RPMI7951 (cell line): ENCODE data around the gene NAV3. TPM values are rescaled to one million over a fixed set of nuclear protein-coding genes. Genes with fewer than 3 reads are reported as not detected.

Source experiments
- DNase-seq: peaks from one replicate; pipeline ENCODE4 v3.0.0-alpha.2; 2012; ENCODE audit warnings: low read depth
- total RNA-seq: library from RNA; depleted of rRNA; stranded (reverse); fragments of >200 nt; shearing (Covaris generic); gene quantifications from 2 replicates; pipeline ENCODE4 v1.2.3, GENCODE V29; 2014

Gene NAV3
- total RNA-seq, 1 experiment from 2014 or later, result 21.5 TPM

- peak; percentile 90 for DNase-seq
These were observed 94.9 kb downstream of the NAV3 start for GRCh38 chr12:77925536-77926108.

DNA sequence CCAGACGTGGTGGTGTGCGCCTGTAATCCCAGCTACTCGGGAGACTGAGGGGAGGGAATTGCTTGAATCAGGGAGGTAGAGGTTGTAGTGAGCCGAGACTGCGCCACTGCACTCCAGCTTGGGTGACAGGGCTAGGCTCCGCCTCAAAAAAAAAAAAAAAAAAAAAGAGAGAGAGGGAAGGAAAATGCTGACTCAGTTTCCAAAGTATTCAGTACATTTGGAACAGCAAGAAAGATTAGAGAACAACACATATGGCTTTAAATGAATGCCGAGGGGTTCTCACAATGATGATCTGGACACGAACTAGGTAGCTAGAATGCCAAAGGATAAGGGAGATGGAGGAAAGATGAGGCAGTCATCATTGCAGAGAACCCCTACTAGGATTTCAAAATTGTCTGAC is 97.4 kb downstream of the NAV3 start:
- DNase-seq, result no peak

DNA sequence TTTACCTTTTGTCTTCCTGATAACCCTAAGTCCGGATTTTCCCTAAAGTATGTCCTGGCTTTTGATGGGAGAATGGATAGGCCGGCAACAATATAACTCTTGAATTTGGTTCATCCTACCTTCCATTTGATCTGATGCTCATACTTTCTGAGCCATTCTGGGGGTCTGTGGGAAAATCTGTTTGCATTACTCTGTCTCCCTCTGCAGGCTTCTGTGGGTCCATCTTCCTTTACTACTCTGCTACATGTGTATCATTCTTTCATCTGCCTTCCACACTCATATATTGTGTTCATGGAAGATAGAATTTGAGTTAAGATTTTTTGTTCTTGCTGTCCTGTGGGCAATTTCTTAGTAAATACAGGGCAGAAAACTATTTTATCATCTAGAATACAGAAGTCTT is 101.5 kb downstream of the NAV3 start:
- DNase-seq, result no peak

- no peak for DNase-seq
These were observed 107.6 kb downstream of the NAV3 start for GRCh38 chr12:77938301-77938700.

- DNase-seq, result peak; percentile 81
These were observed 109.3 kb downstream of the NAV3 start for GRCh38 chr12:77940011-77940423.

- peak; percentile 60 for DNase-seq
These were observed 109.9 kb downstream of the NAV3 start for GRCh38 chr12:77940567-77940966.

GRCh38 chr12:77941401-77941800 is 110.7 kb downstream of the NAV3 start:
- no peak for DNase-seq

DNA sequence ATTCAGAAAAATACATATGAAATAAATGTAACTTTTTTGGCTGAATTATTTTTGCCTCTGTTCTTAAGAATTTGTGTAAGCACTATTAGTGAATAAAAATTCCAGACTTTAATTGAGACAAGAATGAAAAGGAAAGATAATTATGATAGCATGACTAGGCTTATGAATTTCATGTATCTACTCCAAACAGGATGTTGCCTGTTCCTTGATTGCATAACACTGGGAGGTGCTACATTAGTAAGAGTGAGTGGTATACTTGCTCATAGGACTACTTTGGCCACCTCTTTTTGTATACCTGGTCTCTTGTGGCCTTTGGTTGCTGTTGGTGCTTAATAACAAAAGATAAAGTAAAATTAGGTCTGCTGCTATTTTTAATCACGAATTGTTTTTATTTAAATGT is 112.8 kb downstream of the NAV3 start:
- peak; percentile 55 for DNase-seq

DNA sequence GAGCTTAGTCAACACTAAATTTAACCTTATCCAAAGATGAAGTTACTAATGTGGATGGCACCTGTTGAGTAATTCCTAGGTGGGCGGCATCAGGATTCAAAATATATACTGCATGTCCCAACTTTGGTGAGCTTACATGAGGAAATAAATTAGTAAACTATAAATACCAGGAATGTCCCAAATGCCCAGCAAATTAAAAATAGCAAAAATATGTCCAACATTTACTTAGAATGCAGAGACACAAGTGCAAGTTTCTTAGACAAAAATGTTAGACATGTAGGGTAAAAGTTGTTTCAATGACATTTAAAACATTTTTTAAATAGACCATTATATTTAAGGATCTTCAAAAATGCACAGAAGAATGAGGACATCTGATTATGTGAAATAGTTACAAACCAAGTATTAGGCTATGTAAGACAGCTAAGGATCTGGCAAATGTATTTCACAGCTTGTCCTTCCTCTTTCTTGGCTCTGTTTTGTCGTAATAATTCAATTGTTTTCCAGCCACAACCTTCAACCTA is 115.9 kb downstream of the NAV3 start:
- DNase-seq, result no peak

DNA sequence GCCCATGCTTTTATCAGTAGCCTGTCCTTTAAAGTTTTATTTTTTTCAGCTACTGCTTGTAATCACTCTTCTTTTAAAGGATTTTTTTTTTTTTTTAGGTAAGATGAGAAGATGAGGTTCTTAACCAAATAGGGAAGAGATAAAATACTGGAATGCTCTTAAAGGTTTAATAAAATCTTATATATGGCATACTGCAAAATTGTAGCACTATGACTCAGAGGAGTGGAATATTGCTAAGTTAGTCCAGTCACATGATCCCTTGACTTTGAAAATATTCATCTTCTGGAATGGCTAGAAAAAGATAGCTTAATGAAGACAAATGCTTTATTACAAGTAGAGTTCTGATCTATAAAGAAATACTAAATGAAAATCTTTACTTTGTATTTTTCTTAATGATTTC is 116.6 kb downstream of the NAV3 start:
- peak; percentile 47 for DNase-seq

GRCh38 chr12:77947746-77948145 is 117.1 kb downstream of the NAV3 start:
- DNase-seq, result no peak

GRCh38 chr12:77949943-77950342 is 119.2 kb downstream of the NAV3 start:
- DNase-seq, result no peak

GRCh38 chr12:77953528-77954205 is 123.0 kb downstream of the NAV3 start:
- DNase-seq, result no peak

DNA sequence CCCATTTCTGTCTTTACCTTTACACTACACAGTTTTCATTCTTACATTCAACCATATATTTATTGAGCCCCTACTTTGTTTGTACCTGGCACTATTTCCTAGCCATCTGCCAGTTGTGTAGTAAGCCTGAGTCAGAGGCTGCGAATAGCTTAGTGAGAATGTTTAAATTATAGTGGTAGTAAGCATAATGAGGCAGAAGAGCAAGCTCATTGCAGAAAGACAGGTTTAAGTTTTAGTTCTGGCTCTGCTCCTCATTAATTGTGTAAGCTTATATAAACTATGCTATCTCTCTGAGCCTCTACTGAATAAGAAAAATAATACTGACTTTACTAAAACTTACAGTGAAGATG is 123.5 kb downstream of the NAV3 start:
- no peak for DNase-seq

- DNase-seq, result no peak
These were observed 126.4 kb downstream of the NAV3 start for GRCh38 chr12:77957062-77957461.

- DNase-seq, result no peak
These were observed 133.0 kb downstream of the NAV3 start for GRCh38 chr12:77963576-77964178.

DNA sequence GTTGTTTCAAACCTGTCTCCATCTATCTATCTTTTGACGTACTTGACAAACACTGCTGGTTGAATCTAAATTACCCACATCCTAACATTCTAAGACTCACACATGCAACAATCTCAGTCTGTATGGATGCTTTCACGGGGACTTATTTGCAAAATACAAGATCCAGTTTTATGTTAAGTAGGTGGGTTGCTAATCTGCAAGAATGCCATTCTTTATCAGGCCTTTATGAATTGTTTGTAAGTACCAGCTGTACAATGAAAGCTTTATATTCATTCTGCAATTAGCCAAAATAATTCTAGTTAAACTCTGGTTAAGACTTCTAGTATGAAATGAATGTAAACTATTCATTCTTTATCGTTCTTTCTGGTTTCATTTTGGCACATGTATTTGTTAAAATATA is 135.1 kb downstream of the NAV3 start:
- peak; percentile 24 for DNase-seq

GRCh38 chr12:77968021-77968420 is 137.3 kb downstream of the NAV3 start:
- no peak for DNase-seq

- DNase-seq, result no peak
These were observed 137.9 kb downstream of the NAV3 start for GRCh38 chr12:77968571-77968970.

- DNase-seq, result no peak
These were observed 142.9 kb downstream of the NAV3 start for GRCh38 chr12:77973579-77973978.

GRCh38 chr12:77974645-77975044 is 144.0 kb downstream of the NAV3 start:
- no peak for DNase-seq

DNA sequence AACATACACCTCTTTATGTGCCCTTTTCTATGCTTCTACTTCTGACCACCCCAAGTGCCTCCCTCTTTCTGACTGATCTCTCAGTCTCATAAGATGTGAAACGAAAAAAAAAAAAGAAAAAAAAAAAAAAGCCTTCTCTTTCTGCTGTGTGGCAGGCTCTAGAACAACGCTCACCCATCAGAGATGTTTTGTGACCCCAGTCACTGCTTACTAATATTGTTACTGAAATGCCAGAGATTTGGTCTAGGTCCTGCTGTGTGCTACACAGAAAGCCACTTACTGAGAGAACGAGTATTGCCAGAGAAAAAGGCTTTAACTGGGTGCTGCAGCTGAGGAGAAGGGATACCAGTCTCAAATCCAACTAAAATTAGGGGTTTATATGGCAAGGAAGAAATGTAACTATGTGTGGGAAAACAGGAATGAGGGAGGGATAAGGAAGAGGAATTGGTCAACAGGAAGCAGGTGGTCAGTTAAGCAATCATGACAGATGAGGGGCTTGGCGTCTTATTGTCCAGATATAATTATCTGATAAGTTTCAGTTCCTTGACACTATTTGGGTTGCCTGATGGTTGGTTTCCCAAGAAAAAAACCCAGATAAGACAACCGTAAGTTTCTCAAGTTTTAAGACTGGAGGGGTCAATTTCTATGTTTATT is 149.0 kb downstream of the NAV3 start:
- peak; percentile 2 for DNase-seq

- DNase-seq, result no peak
These were observed 150.1 kb downstream of the NAV3 start for GRCh38 chr12:77980782-77981181.
